ENCODE results near the gene HLA-DPA1. TPM values are rescaled to one million over a fixed set of nuclear protein-coding genes. Genes with fewer than 3 reads are reported as not detected.
"Not testable (repeated sequence)": the region's sequence is repeated elsewhere in the genome, so short reads cannot be mapped to it uniquely, and the experiment has no call there.

Gene HLA-DPA1
- total RNA-seq, 1 experiment from 2014 or later = 0.43 TPM

DNA sequence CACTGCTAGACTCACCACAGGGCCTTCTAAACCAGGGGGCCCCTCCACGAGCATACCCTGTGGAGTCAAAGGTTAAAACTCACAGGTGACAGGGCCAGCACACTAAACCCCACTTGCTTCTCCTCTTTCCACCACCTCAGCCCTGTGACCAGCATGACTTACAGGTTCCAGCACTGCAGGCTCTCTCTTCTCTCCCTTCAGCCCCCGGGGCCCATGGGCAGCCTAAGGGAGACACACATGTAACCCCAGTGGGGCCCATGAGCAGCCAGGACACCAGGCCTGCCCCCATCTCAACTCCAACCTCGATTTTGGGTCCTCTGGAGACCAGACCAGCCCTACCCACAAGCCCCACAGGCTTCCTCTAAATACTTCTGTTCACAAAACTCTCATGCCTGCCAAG lies 30.3 kb upstream of the HLA-DPA1 start:
- no peak for DNase-seq (ENCODE audit: low spot score)
- H3K27me3 ChIP-seq (replicated peaks; ENCODE audit: insufficient read depth, low read depth, low read length, poor library complexity) = peaks cover 37% of the 10 kb centered on the region
- no peak overlapping the region for H3K27ac ChIP-seq (ENCODE audit: low read depth, low read length, poor library complexity, severe bottlenecking)
- no TSS peak for BruUV-seq (replicated peaks)
- ChIA-PET CTCF (no interaction called here), POLR2A (ENCODE audit: low non-redundant PET) (no interaction called here)
- peaks cover 10% of the 10 kb centered on the region for H3K9me3 ChIP-seq (ENCODE audit: low read depth, low read length, poor library complexity, severe bottlenecking)
- no peaks in the 10 kb centered on the region for H3K36me3 ChIP-seq (ENCODE audit: insufficient read depth, low read length, poor library complexity, severe bottlenecking)
- TF ChIP-seq EZH2 (IDR thresholded peaks at IDR 0.05; ENCODE audit: borderline replicate concordance, low read depth, low read length, poor library complexity, severe bottlenecking) = no peak
- TF ChIP-seq, protein P1, sequence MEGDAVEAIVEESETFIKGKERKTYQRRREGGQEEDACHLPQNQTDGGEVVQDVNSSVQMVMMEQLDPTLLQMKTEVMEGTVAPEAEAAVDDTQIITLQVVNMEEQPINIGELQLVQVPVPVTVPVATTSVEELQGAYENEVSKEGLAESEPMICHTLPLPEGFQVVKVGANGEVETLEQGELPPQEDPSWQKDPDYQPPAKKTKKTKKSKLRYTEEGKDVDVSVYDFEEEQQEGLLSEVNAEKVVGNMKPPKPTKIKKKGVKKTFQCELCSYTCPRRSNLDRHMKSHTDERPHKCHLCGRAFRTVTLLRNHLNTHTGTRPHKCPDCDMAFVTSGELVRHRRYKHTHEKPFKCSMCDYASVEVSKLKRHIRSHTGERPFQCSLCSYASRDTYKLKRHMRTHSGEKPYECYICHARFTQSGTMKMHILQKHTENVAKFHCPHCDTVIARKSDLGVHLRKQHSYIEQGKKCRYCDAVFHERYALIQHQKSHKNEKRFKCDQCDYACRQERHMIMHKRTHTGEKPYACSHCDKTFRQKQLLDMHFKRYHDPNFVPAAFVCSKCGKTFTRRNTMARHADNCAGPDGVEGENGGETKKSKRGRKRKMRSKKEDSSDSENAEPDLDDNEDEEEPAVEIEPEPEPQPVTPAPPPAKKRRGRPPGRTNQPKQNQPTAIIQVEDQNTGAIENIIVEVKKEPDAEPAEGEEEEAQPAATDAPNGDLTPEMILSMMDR (conservative IDR thresholded peaks at IDR 0.05; ENCODE audit: low read depth, low read length) = no peak
- intact Hi-C loops (cut with micrococcal nuclease; ENCODE audit: unreplicated experiment) = no loop called here
- no peak overlapping the region for H3K4me3 ChIP-seq (ENCODE audit: low read depth, low read length, poor library complexity, severe bottlenecking)
- H3K4me1 ChIP-seq (ENCODE audit: insufficient read depth, low read length, poor library complexity, severe bottlenecking) = no peaks in the 10 kb centered on the region

GRCh38 chr6:33101121-33101737 lies 27.8 kb upstream of the HLA-DPA1 start:
- H3K36me3 ChIP-seq (ENCODE audit: insufficient read depth, low read length, poor library complexity, severe bottlenecking); CTCF ChIA-PET; H3K27ac ChIP-seq (ENCODE audit: low read depth, low read length, poor library complexity, severe bottlenecking); intact Hi-C loops (cut with micrococcal nuclease; ENCODE audit: unreplicated experiment); H3K9me3 ChIP-seq (ENCODE audit: low read depth, low read length, poor library complexity, severe bottlenecking); H3K4me1 ChIP-seq (ENCODE audit: insufficient read depth, low read length, poor library complexity, severe bottlenecking); BruUV-seq (replicated peaks); DNase-seq (ENCODE audit: low spot score); H3K4me3 ChIP-seq (ENCODE audit: low read depth, low read length, poor library complexity, severe bottlenecking); POLR2A ChIA-PET (ENCODE audit: low non-redundant PET): not testable (repeated sequence)
- peaks cover 13% of the 10 kb centered on the region for H3K27me3 ChIP-seq (replicated peaks; ENCODE audit: insufficient read depth, low read depth, low read length, poor library complexity)

GRCh38 chr6:33095681-33096080 lies 22.2 kb upstream of the HLA-DPA1 start:
- Histone ChIP-seq H3K36me3 (ENCODE audit: insufficient read depth, low read length, poor library complexity, severe bottlenecking) (no peaks in the 10 kb centered on the region), H3K4me3 (ENCODE audit: low read depth, low read length, poor library complexity, severe bottlenecking) (no peak overlapping the region), H3K9me3 (ENCODE audit: low read depth, low read length, poor library complexity, severe bottlenecking) (peaks cover 6% of the 10 kb centered on the region), H3K27me3 (replicated peaks; ENCODE audit: insufficient read depth, low read depth, low read length, poor library complexity) (peaks cover 8% of the 10 kb centered on the region), H3K27ac (ENCODE audit: low read depth, low read length, poor library complexity, severe bottlenecking) (no peak overlapping the region), H3K4me1 (ENCODE audit: insufficient read depth, low read length, poor library complexity, severe bottlenecking) (no peaks in the 10 kb centered on the region)
- CTCF ChIA-PET = no interaction called here
- BruUV-seq (replicated peaks) = no TSS peak
- no peak for TF ChIP-seq EZH2 (IDR thresholded peaks at IDR 0.05; ENCODE audit: borderline replicate concordance, low read depth, low read length, poor library complexity, severe bottlenecking)
- TF ChIP-seq, protein P1 (conservative IDR thresholded peaks at IDR 0.05; ENCODE audit: low read depth, low read length) = no peak
- POLR2A ChIA-PET (ENCODE audit: low non-redundant PET) = no interaction called here
- intact Hi-C loops (cut with micrococcal nuclease; ENCODE audit: unreplicated experiment) = no loop called here
- no peak for DNase-seq (ENCODE audit: low spot score)

- Histone ChIP-seq H3K9me3 (ENCODE audit: low read depth, low read length, poor library complexity, severe bottlenecking) (no peaks in the 10 kb centered on the region), H3K4me1 (ENCODE audit: insufficient read depth, low read length, poor library complexity, severe bottlenecking) (no peaks in the 10 kb centered on the region), H3K36me3 (ENCODE audit: insufficient read depth, low read length, poor library complexity, severe bottlenecking) (no peaks in the 10 kb centered on the region), H3K27ac (ENCODE audit: low read depth, low read length, poor library complexity, severe bottlenecking) (no peak overlapping the region), H3K4me3 (ENCODE audit: low read depth, low read length, poor library complexity, severe bottlenecking) (no peak overlapping the region), H3K27me3 (replicated peaks; ENCODE audit: insufficient read depth, low read depth, low read length, poor library complexity) (peaks cover 6% of the 10 kb centered on the region)
- intact Hi-C loops (cut with micrococcal nuclease; ENCODE audit: unreplicated experiment) = no loop called here
- DNase-seq (ENCODE audit: low spot score) = no peak
- no TSS peak for BruUV-seq (replicated peaks)
- TF ChIP-seq, protein P1 (conservative IDR thresholded peaks at IDR 0.05; ENCODE audit: low read depth, low read length) = no peak
- TF ChIP-seq EZH2 (IDR thresholded peaks at IDR 0.05; ENCODE audit: borderline replicate concordance, low read depth, low read length, poor library complexity, severe bottlenecking) = no peak
- CTCF ChIA-PET = no interaction called here
- POLR2A ChIA-PET (ENCODE audit: low non-redundant PET) = no interaction called here
These were observed 20.4 kb upstream of the HLA-DPA1 start for GRCh38 chr6:33093855-33094254.

Data from A673 (cell line).